Measurements from ENCODE around the gene CDK10. TPM values are rescaled to one million over a fixed set of nuclear protein-coding genes. Genes with fewer than 3 reads are reported as not detected.

CDK10 gene
- total RNA-seq, 1 experiment from 2014 or later, result 98.0 TPM

DNA sequence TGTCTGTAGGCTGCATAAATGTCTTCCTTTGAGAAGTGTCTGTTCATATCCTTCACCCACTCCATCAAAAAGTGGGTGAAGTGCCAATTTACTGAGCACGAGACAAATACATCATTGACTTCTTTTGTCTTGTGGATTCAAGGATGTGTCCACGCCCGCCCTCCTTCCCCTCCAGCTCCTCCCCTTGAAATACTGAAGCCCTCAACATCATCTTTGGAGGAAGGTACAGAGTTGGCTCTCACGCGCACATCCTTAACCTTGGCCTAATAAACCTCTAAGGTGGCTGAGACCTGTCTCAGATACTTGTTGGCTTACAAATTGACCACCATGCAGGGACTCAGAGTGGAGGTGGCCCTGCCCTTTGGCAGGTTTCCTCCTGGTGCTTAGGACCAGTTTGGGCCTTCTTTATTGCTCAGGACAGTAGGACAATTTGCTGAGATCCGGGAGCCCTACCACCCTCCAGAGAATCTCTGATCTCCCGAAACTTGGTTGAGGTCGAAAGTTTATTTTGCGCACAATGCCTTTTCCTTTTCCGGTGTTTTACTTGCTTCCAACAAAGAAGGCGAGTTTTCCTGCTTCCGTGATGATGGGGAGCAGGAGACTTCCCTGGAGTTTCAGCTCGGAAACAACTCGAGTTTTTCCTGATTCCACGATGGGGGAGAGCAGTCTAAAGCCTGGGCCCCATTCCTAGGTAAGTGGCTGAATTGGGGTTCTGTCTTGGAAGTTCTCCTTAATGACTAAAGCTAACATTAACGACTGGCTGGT lies 14.1 kb upstream of the CDK10 start:
- DNase-seq (ENCODE audit: low spot score), result no peak
- CTCF ChIA-PET, result no interaction called here
- no TSS peak for BruUV-seq (replicated peaks)
- POLR2A ChIA-PET (ENCODE audit: low non-redundant PET), result no interaction called here
- H3K27me3 ChIP-seq (replicated peaks; ENCODE audit: insufficient read depth, low read depth, low read length, poor library complexity), result no peaks in the 10 kb centered on the region
- no peak overlapping the region for H3K4me3 ChIP-seq (ENCODE audit: low read depth, low read length, poor library complexity, severe bottlenecking)
- TF ChIP-seq, protein P1, sequence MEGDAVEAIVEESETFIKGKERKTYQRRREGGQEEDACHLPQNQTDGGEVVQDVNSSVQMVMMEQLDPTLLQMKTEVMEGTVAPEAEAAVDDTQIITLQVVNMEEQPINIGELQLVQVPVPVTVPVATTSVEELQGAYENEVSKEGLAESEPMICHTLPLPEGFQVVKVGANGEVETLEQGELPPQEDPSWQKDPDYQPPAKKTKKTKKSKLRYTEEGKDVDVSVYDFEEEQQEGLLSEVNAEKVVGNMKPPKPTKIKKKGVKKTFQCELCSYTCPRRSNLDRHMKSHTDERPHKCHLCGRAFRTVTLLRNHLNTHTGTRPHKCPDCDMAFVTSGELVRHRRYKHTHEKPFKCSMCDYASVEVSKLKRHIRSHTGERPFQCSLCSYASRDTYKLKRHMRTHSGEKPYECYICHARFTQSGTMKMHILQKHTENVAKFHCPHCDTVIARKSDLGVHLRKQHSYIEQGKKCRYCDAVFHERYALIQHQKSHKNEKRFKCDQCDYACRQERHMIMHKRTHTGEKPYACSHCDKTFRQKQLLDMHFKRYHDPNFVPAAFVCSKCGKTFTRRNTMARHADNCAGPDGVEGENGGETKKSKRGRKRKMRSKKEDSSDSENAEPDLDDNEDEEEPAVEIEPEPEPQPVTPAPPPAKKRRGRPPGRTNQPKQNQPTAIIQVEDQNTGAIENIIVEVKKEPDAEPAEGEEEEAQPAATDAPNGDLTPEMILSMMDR (conservative IDR thresholded peaks at IDR 0.05; ENCODE audit: low read depth, low read length), result no peak
- TF ChIP-seq EZH2 (IDR thresholded peaks at IDR 0.05; ENCODE audit: borderline replicate concordance, low read depth, low read length, poor library complexity, severe bottlenecking), result no peak
- H3K27ac ChIP-seq (ENCODE audit: low read depth, low read length, poor library complexity, severe bottlenecking), result no peak overlapping the region
- H3K36me3 ChIP-seq (ENCODE audit: insufficient read depth, low read length, poor library complexity, severe bottlenecking), result no peaks in the 10 kb centered on the region
- no peaks in the 10 kb centered on the region for H3K9me3 ChIP-seq (ENCODE audit: low read depth, low read length, poor library complexity, severe bottlenecking)
- intact Hi-C loops (cut with micrococcal nuclease; ENCODE audit: unreplicated experiment), result no loop called here
- peaks cover 3% of the 10 kb centered on the region for H3K4me1 ChIP-seq (ENCODE audit: insufficient read depth, low read length, poor library complexity, severe bottlenecking)

DNA sequence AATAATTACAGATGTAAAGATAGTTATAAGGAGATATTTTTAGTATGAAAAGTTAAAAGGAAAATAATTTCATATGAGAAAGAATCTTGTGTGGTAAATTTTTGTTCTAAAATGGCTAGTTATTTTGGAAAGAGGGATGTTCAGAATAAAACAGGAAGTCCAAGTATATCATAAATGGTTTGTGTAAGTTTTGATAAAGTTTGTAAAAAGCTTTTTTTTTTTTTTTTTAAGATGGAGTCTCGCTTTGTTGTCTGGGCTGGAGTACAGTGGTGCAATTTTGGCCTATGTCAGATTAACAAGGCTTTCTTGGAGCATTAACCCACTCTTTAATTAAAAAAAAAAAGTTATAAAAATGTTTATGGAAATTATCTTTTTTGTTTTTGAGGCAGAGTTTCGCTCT lies 8.2 kb upstream of the CDK10 start:
- no peak overlapping the region for H3K4me3 ChIP-seq (ENCODE audit: low read depth, low read length, poor library complexity, severe bottlenecking)
- no peak overlapping the region for H3K27ac ChIP-seq (ENCODE audit: low read depth, low read length, poor library complexity, severe bottlenecking)
- intact Hi-C loops (cut with micrococcal nuclease; ENCODE audit: unreplicated experiment), result no loop called here
- DNase-seq (ENCODE audit: low spot score), result no peak
- no peaks in the 10 kb centered on the region for H3K27me3 ChIP-seq (replicated peaks; ENCODE audit: insufficient read depth, low read depth, low read length, poor library complexity)
- no peaks in the 10 kb centered on the region for H3K4me1 ChIP-seq (ENCODE audit: insufficient read depth, low read length, poor library complexity, severe bottlenecking)
- H3K9me3 ChIP-seq (ENCODE audit: low read depth, low read length, poor library complexity, severe bottlenecking), result peaks cover 13% of the 10 kb centered on the region
- H3K36me3 ChIP-seq (ENCODE audit: insufficient read depth, low read length, poor library complexity, severe bottlenecking), result peaks cover 6% of the 10 kb centered on the region
- TF ChIP-seq, protein P1 (conservative IDR thresholded peaks at IDR 0.05; ENCODE audit: low read depth, low read length), result no peak
- no peak for TF ChIP-seq EZH2 (IDR thresholded peaks at IDR 0.05; ENCODE audit: borderline replicate concordance, low read depth, low read length, poor library complexity, severe bottlenecking)
- ChIA-PET POLR2A (ENCODE audit: low non-redundant PET) (no interaction called here), CTCF (no interaction called here)
- no TSS peak for BruUV-seq (replicated peaks)

DNA sequence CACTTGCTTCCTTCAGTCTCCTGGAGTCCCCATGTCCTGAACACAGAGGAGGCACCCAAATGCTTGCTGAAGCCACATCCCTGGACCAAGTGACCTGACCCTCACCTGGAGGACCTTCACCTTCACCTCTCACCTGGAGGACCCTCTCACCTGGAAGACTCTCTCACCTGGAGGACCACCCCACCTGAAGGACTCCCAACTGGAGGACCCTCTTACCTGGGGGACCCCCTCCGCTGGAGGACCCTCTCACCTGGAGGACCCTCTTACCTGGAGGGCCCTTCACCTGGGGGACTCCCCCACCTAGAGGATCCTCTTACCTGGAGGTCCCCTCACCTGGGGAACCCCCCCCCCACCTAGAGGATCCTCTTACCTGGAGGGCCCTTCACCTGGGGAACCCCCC lies 573 bp upstream of the CDK10 start:
- no peaks in the 10 kb centered on the region for H3K27me3 ChIP-seq (replicated peaks; ENCODE audit: insufficient read depth, low read depth, low read length, poor library complexity)
- H3K9me3 ChIP-seq (ENCODE audit: low read depth, low read length, poor library complexity, severe bottlenecking), result no peaks in the 10 kb centered on the region
- TF ChIP-seq, protein P1 (conservative IDR thresholded peaks at IDR 0.05; ENCODE audit: low read depth, low read length), result no peak
- no peak for TF ChIP-seq EZH2 (IDR thresholded peaks at IDR 0.05; ENCODE audit: borderline replicate concordance, low read depth, low read length, poor library complexity, severe bottlenecking)
- H3K4me3 ChIP-seq (ENCODE audit: low read depth, low read length, poor library complexity, severe bottlenecking), result no peak overlapping the region
- BruUV-seq (replicated peaks), result no TSS peak
- CTCF ChIA-PET, result no interaction called here
- no peak overlapping the region for H3K27ac ChIP-seq (ENCODE audit: low read depth, low read length, poor library complexity, severe bottlenecking)
- H3K4me1 ChIP-seq (ENCODE audit: insufficient read depth, low read length, poor library complexity, severe bottlenecking), result peaks cover 7% of the 10 kb centered on the region
- intact Hi-C loops (cut with micrococcal nuclease; ENCODE audit: unreplicated experiment), result no loop called here
- H3K36me3 ChIP-seq (ENCODE audit: insufficient read depth, low read length, poor library complexity, severe bottlenecking), result peaks cover 30% of the 10 kb centered on the region
- POLR2A ChIA-PET (ENCODE audit: low non-redundant PET), result no interaction called here
- DNase-seq (ENCODE audit: low spot score), result no peak

Measured in A673 (cell line).